ENCODE results near the gene EMC8.
A peak's percentile ranks its signal among the peaks of the same experiment; 100 is the strongest.

The EMC8 gene

GRCh38 chr16:85750146-85750826 is 49.1 kb downstream of the EMC8 start:
- DNase-seq (no peak), ATAC-seq (peak; percentile 39)
- H3K4me3 Mint-ChIP-seq, result peak overlapping the region; percentile 87 to 89
- peak overlapping the region in 1 of 2 donors; percentile 59 for H3K27ac Mint-ChIP-seq
- peaks cover 31% of the 10 kb centered on the region for H3K4me1 Mint-ChIP-seq
- H3K27me3 Mint-ChIP-seq, result peaks cover 47% of the 10 kb centered on the region
- no peaks in the 10 kb centered on the region for H3K9me3 Mint-ChIP-seq

GRCh38 chr16:85749771-85750145 is 49.6 kb downstream of the EMC8 start:
- Mint-ChIP-seq H3K4me3 (peak overlapping the region; percentile 87 to 89), H3K4me1 (peaks cover 31% of the 10 kb centered on the region), H3K9me3 (no peaks in the 10 kb centered on the region), H3K27ac (no peak overlapping the region), H3K27me3 (peaks cover 45% of the 10 kb centered on the region)
- no peak for ATAC-seq
- no peak for DNase-seq

- DNase-seq (peak in 1 of 2 donors; percentile 29), ATAC-seq (peak; percentile 34)
- no peak overlapping the region for H3K4me3 Mint-ChIP-seq
- peaks cover 26% of the 10 kb centered on the region for H3K4me1 Mint-ChIP-seq
- H3K27ac Mint-ChIP-seq, result peak overlapping the region in 1 of 2 donors; percentile 48
- no peaks in the 10 kb centered on the region for H3K9me3 Mint-ChIP-seq
- H3K27me3 Mint-ChIP-seq, result peaks cover 16% of the 10 kb centered on the region
Observed at GRCh38 chr16:85746460-85747215, 52.7 kb downstream of the EMC8 start.

DNA sequence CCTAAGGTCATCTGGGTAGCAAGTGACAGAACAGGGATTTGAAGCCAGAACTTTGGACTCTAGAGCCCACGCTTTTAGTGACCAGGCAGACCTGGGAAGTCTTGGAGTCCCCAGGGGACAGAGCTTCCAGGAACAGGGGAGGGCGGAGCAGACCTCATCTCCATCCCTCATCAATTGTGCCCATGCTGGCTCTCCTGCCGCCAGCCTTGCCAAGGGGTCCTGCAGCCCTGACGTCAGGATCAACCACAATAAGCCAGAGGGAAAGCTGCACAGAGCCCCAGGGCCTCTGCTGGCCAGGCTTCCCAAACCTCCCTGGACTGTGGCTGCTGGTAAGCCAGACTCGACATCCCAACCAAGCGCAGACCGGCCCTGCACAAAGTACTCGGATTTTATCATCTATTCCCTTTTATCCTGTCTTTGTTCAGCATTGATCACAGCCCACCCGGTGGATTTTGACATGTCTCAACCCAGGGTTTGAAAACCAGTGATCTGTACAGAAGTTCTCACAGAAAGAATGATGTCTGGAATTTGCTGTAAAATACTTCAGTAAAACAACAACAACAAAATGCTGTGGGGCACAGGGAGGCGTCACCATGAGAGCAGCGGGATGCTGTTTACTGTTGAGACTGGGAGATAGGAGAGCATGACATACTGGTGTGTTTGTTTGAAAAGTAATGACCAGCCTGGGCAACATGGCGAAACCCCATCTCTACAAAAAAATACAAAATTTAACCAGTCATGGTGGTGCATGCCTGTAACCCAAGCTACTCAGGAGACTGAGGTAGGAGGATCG is 60.2 kb downstream of the EMC8 start:
- DNase-seq (no peak), ATAC-seq (no peak)
- Mint-ChIP-seq H3K4me1 (peaks cover 23% of the 10 kb centered on the region), H3K27ac (no peak overlapping the region), H3K27me3 (no peaks in the 10 kb centered on the region), H3K4me3 (no peak overlapping the region), H3K9me3 (no peaks in the 10 kb centered on the region)

DNA sequence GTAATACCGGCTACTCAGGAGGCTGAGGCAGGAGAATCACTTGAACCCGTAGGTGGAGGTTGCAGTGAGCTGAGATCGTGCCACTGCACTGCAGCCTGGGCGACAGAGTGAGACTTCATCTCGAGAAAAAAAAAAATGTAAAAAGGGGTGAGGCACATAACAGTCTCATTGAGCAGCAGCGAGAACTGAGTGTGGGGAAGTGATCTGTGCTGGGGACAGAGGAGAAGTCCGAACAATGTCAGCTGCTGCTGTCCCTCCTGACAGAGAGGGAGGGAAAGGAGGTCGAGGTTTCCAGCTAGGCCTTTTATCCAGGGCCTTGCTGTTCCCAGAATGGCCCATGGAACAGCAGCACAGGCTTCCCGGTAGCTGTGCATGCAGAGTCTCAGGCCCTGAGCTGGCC is 62.4 kb downstream of the EMC8 start:
- Mint-ChIP-seq H3K9me3 (no peaks in the 10 kb centered on the region), H3K27me3 (no peaks in the 10 kb centered on the region), H3K27ac (no peak overlapping the region), H3K4me3 (no peak overlapping the region), H3K4me1 (peaks cover 30% of the 10 kb centered on the region)
- DNase-seq (no peak), ATAC-seq (no peak)

GRCh38 chr16:85735946-85736345 is 63.4 kb downstream of the EMC8 start:
- Mint-ChIP-seq H3K27ac (peak overlapping the region in 1 of 2 donors; percentile 72), H3K4me3 (peak overlapping the region; percentile 57 to 73), H3K27me3 (no peaks in the 10 kb centered on the region), H3K4me1 (peaks cover 30% of the 10 kb centered on the region), H3K9me3 (no peaks in the 10 kb centered on the region)
- DNase-seq (no peak), ATAC-seq (no peak)

DNA sequence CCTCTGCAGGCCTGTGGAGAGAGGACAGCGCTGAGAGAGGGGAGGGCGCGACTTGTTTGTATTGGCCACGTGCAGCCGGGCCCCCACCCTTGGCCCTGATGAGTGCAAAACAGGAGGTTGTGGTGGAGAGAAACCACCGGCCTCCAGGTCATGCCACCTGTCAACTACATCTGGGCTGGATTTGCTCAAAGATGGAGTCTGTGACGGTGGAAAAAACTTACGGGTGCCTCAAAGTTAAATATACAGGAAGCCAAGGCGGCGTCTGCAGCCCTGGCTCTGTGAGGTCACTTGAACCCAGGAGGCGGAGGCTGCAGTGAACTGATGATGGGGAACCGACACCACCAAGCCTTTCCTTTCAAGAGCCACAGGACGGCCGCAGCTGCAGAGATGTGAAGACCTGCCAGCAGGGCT is 64.1 kb downstream of the EMC8 start:
- ATAC-seq (peak; percentile 86), DNase-seq (peak; percentile 28 to 57)
- H3K27ac Mint-ChIP-seq, result peak overlapping the region; percentile 72 to 76
- peak overlapping the region; percentile 57 to 73 for H3K4me3 Mint-ChIP-seq
- H3K4me1 Mint-ChIP-seq, result peaks cover 30% of the 10 kb centered on the region
- H3K27me3 Mint-ChIP-seq, result no peaks in the 10 kb centered on the region
- no peaks in the 10 kb centered on the region for H3K9me3 Mint-ChIP-seq

GRCh38 chr16:85734311-85735017 is 64.9 kb downstream of the EMC8 start:
- DNase-seq, result no peak
- no peaks in the 10 kb centered on the region for H3K27me3 Mint-ChIP-seq
- H3K4me1 Mint-ChIP-seq, result peaks cover 33% of the 10 kb centered on the region
- no peak for ATAC-seq
- peak overlapping the region; percentile 57 to 73 for H3K4me3 Mint-ChIP-seq
- H3K9me3 Mint-ChIP-seq, result no peaks in the 10 kb centered on the region
- H3K27ac Mint-ChIP-seq, result peak overlapping the region; percentile 72 to 76

GRCh38 chr16:85733839-85734170 is 65.5 kb downstream of the EMC8 start:
- Mint-ChIP-seq H3K4me1 (peaks cover 36% of the 10 kb centered on the region), H3K27ac (no peak overlapping the region), H3K27me3 (no peaks in the 10 kb centered on the region), H3K9me3 (no peaks in the 10 kb centered on the region), H3K4me3 (no peak overlapping the region)
- no peak for ATAC-seq
- no peak for DNase-seq

DNA sequence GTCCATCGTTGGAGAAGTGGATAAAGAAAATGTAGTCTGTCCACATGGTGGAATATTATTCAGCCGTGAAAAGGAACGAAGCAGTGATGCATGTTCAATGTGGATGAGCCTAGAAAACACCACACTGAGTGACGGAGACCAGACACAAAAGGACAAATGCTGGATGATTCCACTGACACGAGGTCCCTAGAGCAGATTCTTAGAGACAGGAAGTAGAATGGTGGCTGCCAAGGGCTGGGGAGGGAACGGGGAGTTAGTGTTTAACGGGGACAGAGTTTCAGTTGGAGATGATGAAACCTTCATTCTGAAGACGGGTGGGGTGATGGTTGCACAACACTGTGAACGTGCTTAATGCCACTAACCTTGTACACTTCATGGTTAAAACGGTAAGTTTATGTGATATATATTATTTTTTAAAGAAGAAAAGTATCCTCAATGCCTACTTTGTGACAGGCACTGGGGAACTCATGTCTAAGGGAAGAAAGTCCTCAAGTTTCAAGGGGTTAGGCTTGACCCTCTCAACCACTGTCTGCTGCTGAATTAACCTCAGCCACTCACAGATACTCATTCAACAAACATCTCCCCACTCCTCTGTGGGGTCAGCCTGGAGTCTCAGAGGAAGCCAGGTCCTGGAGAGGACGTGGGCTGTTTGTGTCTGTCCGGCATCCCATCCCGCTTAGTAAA is 66.0 kb downstream of the EMC8 start:
- DNase-seq, result no peak
- no peaks in the 10 kb centered on the region for H3K9me3 Mint-ChIP-seq
- H3K27ac Mint-ChIP-seq, result no peak overlapping the region
- no peak overlapping the region for H3K4me3 Mint-ChIP-seq
- no peaks in the 10 kb centered on the region for H3K27me3 Mint-ChIP-seq
- H3K4me1 Mint-ChIP-seq, result peaks cover 36% of the 10 kb centered on the region
- no peak for ATAC-seq

DNA sequence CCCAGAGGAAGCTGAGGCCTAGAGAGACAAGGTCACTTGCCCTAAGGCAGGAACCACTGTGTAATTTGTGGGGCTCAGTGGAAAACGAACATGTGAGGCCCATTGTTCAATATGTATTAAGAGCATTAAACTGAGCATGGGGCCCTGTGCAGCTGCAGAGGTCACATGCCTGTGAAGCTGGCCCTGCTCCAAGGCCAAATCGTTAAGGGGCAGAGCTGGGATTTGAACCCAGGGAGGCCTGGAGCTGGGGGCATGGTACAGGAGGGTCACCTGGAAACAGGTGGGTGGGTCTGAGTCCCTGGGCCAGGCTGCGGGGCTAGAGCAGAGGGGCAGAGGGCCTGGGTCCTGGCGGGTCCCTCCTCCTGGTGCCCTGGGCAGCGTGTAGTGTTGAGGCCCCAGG is 68.2 kb downstream of the EMC8 start:
- Mint-ChIP-seq H3K27ac (no peak overlapping the region), H3K4me3 (no peak overlapping the region), H3K27me3 (no peaks in the 10 kb centered on the region), H3K9me3 (no peaks in the 10 kb centered on the region), H3K4me1 (peaks cover 33% of the 10 kb centered on the region)
- ATAC-seq (no peak), DNase-seq (no peak)

DNA sequence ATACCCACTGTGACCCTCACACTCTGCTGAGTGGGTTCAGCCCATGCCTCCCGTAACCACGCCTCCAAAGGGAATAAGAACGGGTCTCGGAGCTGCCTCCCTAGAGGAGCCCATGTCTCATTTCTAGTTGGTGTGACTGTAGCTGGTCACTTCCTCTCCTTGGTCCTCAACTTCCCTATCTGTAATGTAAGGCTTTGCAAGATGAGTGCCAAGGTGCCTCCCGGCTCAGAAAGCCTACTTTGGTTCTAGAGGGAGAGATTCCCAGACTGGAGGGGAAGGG is 69.2 kb downstream of the EMC8 start:
- Mint-ChIP-seq H3K27ac (no peak overlapping the region), H3K27me3 (no peaks in the 10 kb centered on the region), H3K9me3 (no peaks in the 10 kb centered on the region), H3K4me1 (peaks cover 22% of the 10 kb centered on the region), H3K4me3 (no peak overlapping the region)
- no peak for DNase-seq
- no peak for ATAC-seq

GRCh38 chr16:85729452-85730185 is 69.7 kb downstream of the EMC8 start:
- Mint-ChIP-seq H3K4me3 (no peak overlapping the region), H3K27ac (no peak overlapping the region), H3K4me1 (peaks cover 17% of the 10 kb centered on the region), H3K9me3 (no peaks in the 10 kb centered on the region), H3K27me3 (no peaks in the 10 kb centered on the region)
- ATAC-seq, result no peak
- DNase-seq, result no peak

- Mint-ChIP-seq H3K27me3 (no peaks in the 10 kb centered on the region), H3K27ac (no peak overlapping the region), H3K4me1 (peaks cover 10% of the 10 kb centered on the region), H3K9me3 (no peaks in the 10 kb centered on the region), H3K4me3 (no peak overlapping the region)
- DNase-seq (no peak), ATAC-seq (no peak)
Observed at GRCh38 chr16:85728879-85729278, 70.5 kb downstream of the EMC8 start.

All from stimulated activated naive CD8-positive, alpha-beta T cell treated with anti-CD3 and anti-CD28 coated beads, Interleukin-15, amount 100 ng/mL, for 72 hours (primary cell).